H9 (cell line): ENCODE results near the gene KISS1. TPM values are rescaled to one million over a fixed set of nuclear protein-coding genes. Genes with fewer than 3 reads are reported as not detected.

Source experiments
- DNase-seq: peaks from one replicate; pipeline ENCODE4 v3.0.0-alpha.2; 2017
- H2AFZ ChIP-seq: one replicate; pipeline ENCODE4 v1.6.1; 2013; ENCODE audit warnings: mild to moderate bottlenecking, low read length, control low read depth, moderate library complexity
- H2AK5ac ChIP-seq: 2 replicates; pipeline ENCODE4 v1.6.1; 2013; ENCODE audit warnings: low read length, control low read depth, mixed read lengths; ENCODE audit not compliant: insufficient read length
- H2BK120ac ChIP-seq: one replicate; pipeline ENCODE4 v1.6.1; 2013; ENCODE audit warnings: low read depth, mild to moderate bottlenecking, low read length, control low read depth, inconsistent platforms; ENCODE audit not compliant: poor library complexity, severe bottlenecking
- H2BK12ac ChIP-seq: 2 replicates; pipeline ENCODE4 v1.6.1; 2013; ENCODE audit warnings: low read length, control low read depth, mixed read lengths, low read depth; ENCODE audit not compliant: insufficient read length
- H2BK15ac ChIP-seq: 2 replicates; pipeline ENCODE4 v1.6.1; 2013; ENCODE audit warnings: low read depth, low read length, control low read depth
- H2BK20ac ChIP-seq: one replicate; pipeline ENCODE4 v1.6.1; 2013; ENCODE audit warnings: low read depth, mild to moderate bottlenecking, low read length, control low read depth, inconsistent platforms; ENCODE audit not compliant: poor library complexity, severe bottlenecking
- H2BK5ac ChIP-seq: 2 replicates; pipeline ENCODE4 v1.6.1; 2013; ENCODE audit warnings: low read length, control low read depth, mixed read lengths; ENCODE audit not compliant: insufficient read length
- H3K14ac ChIP-seq: 2 replicates; pipeline ENCODE4 v1.6.1; 2013; ENCODE audit warnings: low read length, control low read depth; ENCODE audit not compliant: insufficient read depth
- H3K18ac ChIP-seq: 2 replicates; pipeline ENCODE4 v1.6.1; 2013; ENCODE audit warnings: low read depth, mild to moderate bottlenecking, mixed read lengths, low read length, control low read depth; ENCODE audit not compliant: insufficient read length
- H3K23ac ChIP-seq: 2 replicates; pipeline ENCODE4 v1.6.1; 2013; ENCODE audit warnings: low read length, control low read depth, mixed read lengths, low read depth; ENCODE audit not compliant: insufficient read length
- H3K23me2 ChIP-seq: 2 replicates; pipeline ENCODE4 v1.6.1; 2013; ENCODE audit warnings: low read depth, mild to moderate bottlenecking, mixed read lengths, low read length, control low read depth; ENCODE audit not compliant: insufficient read length, poor library complexity, severe bottlenecking
- H3K27ac ChIP-seq: 2 replicates; pipeline ENCODE4 v1.5.1; 2013; ENCODE audit warnings: low read length, control low read depth, mixed read lengths, low read depth; ENCODE audit not compliant: insufficient read length
- H3K27me3 ChIP-seq: 2 replicates; pipeline ENCODE4 v1.6.1; 2013; ENCODE audit warnings: low read length, control low read depth, inconsistent platforms; ENCODE audit not compliant: insufficient read depth
- H3K4ac ChIP-seq: 2 replicates; pipeline ENCODE4 v1.6.1; 2013; ENCODE audit warnings: low read depth, mild to moderate bottlenecking, control low read depth, inconsistent platforms, low read length, moderate library complexity
- H3K4me1 ChIP-seq: 2 replicates; pipeline ENCODE4 v1.6.1; 2013; ENCODE audit warnings: low read length, control low read depth, inconsistent platforms; ENCODE audit not compliant: insufficient read depth
- H3K4me2 ChIP-seq: 2 replicates; pipeline ENCODE4 v1.6.1; 2013; ENCODE audit warnings: low read length, control low read depth, mixed read lengths; ENCODE audit not compliant: insufficient read length, insufficient read depth
- H3K56ac ChIP-seq: 2 replicates; pipeline ENCODE4 v1.6.1; 2013; ENCODE audit warnings: low read depth, mild to moderate bottlenecking, mixed read lengths, low read length, control low read depth; ENCODE audit not compliant: insufficient read length
- H3K79me1 ChIP-seq: 2 replicates; pipeline ENCODE4 v1.6.1; 2013; ENCODE audit warnings: low read depth, mild to moderate bottlenecking, moderate library complexity, low read length, control low read depth, inconsistent platforms; ENCODE audit not compliant: insufficient read depth, poor library complexity, severe bottlenecking
- H3K79me2 ChIP-seq: 2 replicates; pipeline ENCODE4 v1.6.1; 2013; ENCODE audit warnings: low read length, control low read depth, inconsistent platforms; ENCODE audit not compliant: insufficient read depth
- H3K9ac ChIP-seq: 2 replicates; pipeline ENCODE4 v1.6.1; 2013; ENCODE audit warnings: low read length, control low read depth, mixed read lengths; ENCODE audit not compliant: insufficient read length; ENCODE audit errors: extremely low read depth
- H3K9me3 ChIP-seq: one replicate; pipeline ENCODE4 v1.6.1; 2013; ENCODE audit warnings: low read depth, low read length, inconsistent platforms; ENCODE audit not compliant: control insufficient read depth
- H3T11ph ChIP-seq: one replicate; pipeline ENCODE4 v1.6.1; 2013; ENCODE audit warnings: mild to moderate bottlenecking, low read length, control low read depth, inconsistent platforms
- H4K20me1 ChIP-seq: one replicate; pipeline ENCODE4 v1.6.1; 2013; ENCODE audit not compliant: control insufficient read depth, insufficient read length, insufficient read depth
- H4K5ac ChIP-seq: 2 replicates; pipeline ENCODE4 v1.6.1; 2013; ENCODE audit warnings: low read depth, mild to moderate bottlenecking, mixed read lengths, low read length, control low read depth; ENCODE audit not compliant: insufficient read length
- H4K8ac ChIP-seq: replicated peaks from 2 replicates; pipeline ENCODE4 v1.6.1; 2013; ENCODE audit warnings: low read length, control low read depth, mixed read lengths, low read depth; ENCODE audit not compliant: insufficient read length
- H4K91ac ChIP-seq: 2 replicates; pipeline ENCODE4 v1.6.1; 2013; ENCODE audit warnings: low read depth, mild to moderate bottlenecking, moderate library complexity, mixed read lengths, low read length, control low read depth; ENCODE audit not compliant: insufficient read length
- H3K27ac Mint-ChIP-seq, 3 experiments: 2 replicates in 2 of 3; 3 replicates in 1 of 3; pipeline ENCODE4 v1.8.0; 2020 to 2021; ENCODE audit warnings: mixed read lengths in 3 of 3, mild to moderate bottlenecking in 1 of 3, moderate library complexity in 1 of 3
- H3K27me3 Mint-ChIP-seq: 2 replicates; pipeline ENCODE4 v1.8.0; 2021; ENCODE audit warnings: low read depth, mild to moderate bottlenecking, moderate library complexity, mixed read lengths
- H3K36me3 Mint-ChIP-seq, 3 experiments: 2 replicates in 2 of 3; 3 replicates in 1 of 3; pipeline ENCODE4 v1.8.0; 2020 to 2021; ENCODE audit warnings: low read depth in 3 of 3, mixed read lengths in 3 of 3; ENCODE audit not compliant: insufficient read depth in 1 of 3
- H3K4me1 Mint-ChIP-seq, 2 experiments: 2 replicates each; pipeline ENCODE4 v1.8.0; 2020; ENCODE audit warnings: mixed read lengths in 2 of 2
- H3K4me3 Mint-ChIP-seq, 2 experiments: 2 replicates in 1 of 2; 3 replicates in 1 of 2; pipeline ENCODE4 v1.8.0; 2020 to 2021; ENCODE audit warnings: mild to moderate bottlenecking in 2 of 2, mixed read lengths in 2 of 2, moderate library complexity in 1 of 2
- H3K9me3 Mint-ChIP-seq, 2 experiments: 2 replicates in 1 of 2; 3 replicates in 1 of 2; pipeline ENCODE4 v1.8.0; 2020; ENCODE audit warnings: mild to moderate bottlenecking in 2 of 2, mixed read lengths in 2 of 2, moderate library complexity in 1 of 2
- WGBS: extraction: QIAGEN DNeasy Blood & Tissue Kit; methylation state at CpG from one replicate; pipeline ENCODE4 v1.1.7; 2013; ENCODE audit warnings: missing lambda C conversion rate, low lambda C conversion rate, mixed read lengths; ENCODE audit not compliant: insufficient read length; ENCODE audit errors: extremely low coverage; 5-methylcytosine and 5-hydroxymethylcytosine counted together
- total RNA-seq: library from RNA; stranded (reverse); gene quantifications from 2 replicates; pipeline ENCODE4 v1.2.1, GENCODE V29; 2021
- TF ChIP-seq, protein P1 (sequence below): fragments of 200-600 bp; sonication (generic); conservative IDR thresholded peaks from 3 replicates; pipeline ENCODE4 v1.8.0; 2021; ENCODE audit warnings: antibody characterized with exemption, mild to moderate bottlenecking

The KISS1 gene
- total RNA-seq, 1 experiment from 2014 or later, result 0.68 TPM

DNA sequence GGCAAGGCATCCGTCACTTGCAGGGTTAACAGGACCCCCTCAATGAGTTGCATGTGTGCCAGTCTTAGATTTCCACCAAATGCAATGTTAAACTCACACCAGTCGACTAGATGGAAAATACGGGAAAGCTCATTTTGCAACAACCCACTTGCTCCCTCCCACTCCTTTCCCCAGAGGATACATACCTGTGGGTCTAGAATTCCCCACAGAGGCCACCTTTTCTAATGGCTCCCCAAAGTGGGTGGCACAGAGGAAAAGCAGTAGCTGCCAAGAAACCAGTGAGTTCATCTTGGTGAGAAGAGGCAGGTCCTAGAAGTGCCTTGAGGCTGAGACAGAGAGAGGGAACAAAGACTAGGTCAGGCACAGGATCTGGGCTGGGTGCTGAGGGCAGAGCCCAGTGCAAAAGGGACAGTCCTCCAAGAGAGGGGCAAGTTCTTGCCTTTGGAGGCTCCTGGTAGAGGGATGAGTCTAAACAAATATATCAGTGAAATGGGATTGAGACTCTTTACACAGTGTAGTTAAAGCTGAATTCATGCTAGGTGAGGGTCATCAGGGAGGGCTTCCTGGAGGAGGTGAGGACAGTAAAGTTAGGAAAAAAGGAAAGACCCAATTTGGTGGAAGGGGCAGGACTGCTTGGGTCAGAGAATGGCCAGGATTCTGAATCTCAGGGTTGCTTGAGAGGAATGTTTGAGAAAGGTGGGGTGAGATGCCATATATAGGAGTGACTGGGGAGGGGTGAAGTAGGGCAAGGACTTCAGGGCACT, 3.5 kb downstream of the KISS1 start:
- Histone ChIP-seq H4K5ac (no peak overlapping the region), H2AK5ac (no peak overlapping the region), H3K9ac (no peak overlapping the region), H2BK12ac (no peak overlapping the region), H3K18ac (no peak overlapping the region), H2BK120ac (no peak overlapping the region), H3K23me2 (no peaks in the 10 kb centered on the region), H3K23ac (no peak overlapping the region), H3K4me2 (no peak overlapping the region), H4K20me1 (no peaks in the 10 kb centered on the region), H3T11ph (no peak overlapping the region), H2AFZ (no peak overlapping the region), H3K27ac (no peak overlapping the region), H3K79me2 (no peaks in the 10 kb centered on the region), H2BK15ac (no peak overlapping the region), H3K27me3 (peaks cover 2% of the 10 kb centered on the region; the same call in 1 of the 2 replicates), H4K91ac (no peak overlapping the region), H3K4ac (no peak overlapping the region), H2BK20ac (no peak overlapping the region), H2BK5ac (no peak overlapping the region), H3K4me1 (no peaks in the 10 kb centered on the region), H3K79me1 (no peaks in the 10 kb centered on the region), H4K8ac (no peak overlapping the region), H3K14ac (no peak overlapping the region), H3K9me3 (no peaks in the 10 kb centered on the region), H3K56ac (no peak overlapping the region)
- Mint-ChIP-seq H3K27me3 (peaks cover 65% of the 10 kb centered on the region), H3K4me1 (peaks cover 12 to 15% of the 10 kb centered on the region in 2 experiments), H3K36me3 (no peaks in the 10 kb centered on the region; a peak in 2 of 7 replicates), H3K27ac (no peak overlapping the region), H3K4me3 (no peak overlapping the region), H3K9me3 (peaks cover 0 to 5% of the 10 kb centered on the region in 2 experiments; a peak in 1 of 5 replicates)
- DNase-seq, result no peak
- WGBS, result no CpG with 5 or more reads among the region's 3 CpGs
- TF ChIP-seq, protein P1, sequence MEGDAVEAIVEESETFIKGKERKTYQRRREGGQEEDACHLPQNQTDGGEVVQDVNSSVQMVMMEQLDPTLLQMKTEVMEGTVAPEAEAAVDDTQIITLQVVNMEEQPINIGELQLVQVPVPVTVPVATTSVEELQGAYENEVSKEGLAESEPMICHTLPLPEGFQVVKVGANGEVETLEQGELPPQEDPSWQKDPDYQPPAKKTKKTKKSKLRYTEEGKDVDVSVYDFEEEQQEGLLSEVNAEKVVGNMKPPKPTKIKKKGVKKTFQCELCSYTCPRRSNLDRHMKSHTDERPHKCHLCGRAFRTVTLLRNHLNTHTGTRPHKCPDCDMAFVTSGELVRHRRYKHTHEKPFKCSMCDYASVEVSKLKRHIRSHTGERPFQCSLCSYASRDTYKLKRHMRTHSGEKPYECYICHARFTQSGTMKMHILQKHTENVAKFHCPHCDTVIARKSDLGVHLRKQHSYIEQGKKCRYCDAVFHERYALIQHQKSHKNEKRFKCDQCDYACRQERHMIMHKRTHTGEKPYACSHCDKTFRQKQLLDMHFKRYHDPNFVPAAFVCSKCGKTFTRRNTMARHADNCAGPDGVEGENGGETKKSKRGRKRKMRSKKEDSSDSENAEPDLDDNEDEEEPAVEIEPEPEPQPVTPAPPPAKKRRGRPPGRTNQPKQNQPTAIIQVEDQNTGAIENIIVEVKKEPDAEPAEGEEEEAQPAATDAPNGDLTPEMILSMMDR, result no peak
